Measurements from ENCODE around the gene DCAF6. TPM values are rescaled to one million over a fixed set of nuclear protein-coding genes. Genes with fewer than 3 reads are reported as not detected.

Gene DCAF6
- total RNA-seq, 1 donor from 2014 or later: 9.8 TPM

DNA sequence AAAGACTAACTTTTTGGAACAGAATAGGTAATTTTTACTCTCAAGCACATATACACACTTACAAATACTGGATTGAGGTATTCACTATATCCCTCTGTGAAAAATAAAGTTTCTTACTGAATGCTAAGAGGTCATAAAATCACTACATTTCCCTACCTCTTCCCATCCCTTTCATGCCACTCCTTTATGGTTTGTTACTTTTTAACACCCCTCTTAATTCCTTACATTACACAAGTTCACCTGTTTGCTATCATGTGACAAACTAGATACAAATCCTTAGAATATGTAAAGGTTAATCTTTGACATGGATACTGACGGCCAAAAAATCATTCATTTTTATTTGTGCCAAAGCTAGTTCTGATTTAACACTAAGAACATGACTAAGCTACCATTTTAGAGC is 6.8 kb upstream of the DCAF6 start:
- H3K4me1 ChIP-seq: peaks cover 0 to 17% of the 10 kb centered on the region in 2 donors
- no peaks in the 10 kb centered on the region for H3K27me3 ChIP-seq
- H3K36me3 ChIP-seq: no peaks in the 10 kb centered on the region
- no peak overlapping the region for H3K4me3 ChIP-seq
- H3K27ac ChIP-seq: no peak overlapping the region
- TF ChIP-seq, protein P1, sequence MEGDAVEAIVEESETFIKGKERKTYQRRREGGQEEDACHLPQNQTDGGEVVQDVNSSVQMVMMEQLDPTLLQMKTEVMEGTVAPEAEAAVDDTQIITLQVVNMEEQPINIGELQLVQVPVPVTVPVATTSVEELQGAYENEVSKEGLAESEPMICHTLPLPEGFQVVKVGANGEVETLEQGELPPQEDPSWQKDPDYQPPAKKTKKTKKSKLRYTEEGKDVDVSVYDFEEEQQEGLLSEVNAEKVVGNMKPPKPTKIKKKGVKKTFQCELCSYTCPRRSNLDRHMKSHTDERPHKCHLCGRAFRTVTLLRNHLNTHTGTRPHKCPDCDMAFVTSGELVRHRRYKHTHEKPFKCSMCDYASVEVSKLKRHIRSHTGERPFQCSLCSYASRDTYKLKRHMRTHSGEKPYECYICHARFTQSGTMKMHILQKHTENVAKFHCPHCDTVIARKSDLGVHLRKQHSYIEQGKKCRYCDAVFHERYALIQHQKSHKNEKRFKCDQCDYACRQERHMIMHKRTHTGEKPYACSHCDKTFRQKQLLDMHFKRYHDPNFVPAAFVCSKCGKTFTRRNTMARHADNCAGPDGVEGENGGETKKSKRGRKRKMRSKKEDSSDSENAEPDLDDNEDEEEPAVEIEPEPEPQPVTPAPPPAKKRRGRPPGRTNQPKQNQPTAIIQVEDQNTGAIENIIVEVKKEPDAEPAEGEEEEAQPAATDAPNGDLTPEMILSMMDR (IDR thresholded peaks at IDR 0.05): no peak
- DNase-seq (ENCODE audit: low spot score in 2 of 2): no peak
- no peaks in the 10 kb centered on the region for H3K9me3 ChIP-seq
- intact Hi-C loops (cut with DNase I): loop anchor here (10.0 kb wide), 2 partner anchors 155 to 1555 kb away; partner anchors contain the start of gene SLC19A2

DNA sequence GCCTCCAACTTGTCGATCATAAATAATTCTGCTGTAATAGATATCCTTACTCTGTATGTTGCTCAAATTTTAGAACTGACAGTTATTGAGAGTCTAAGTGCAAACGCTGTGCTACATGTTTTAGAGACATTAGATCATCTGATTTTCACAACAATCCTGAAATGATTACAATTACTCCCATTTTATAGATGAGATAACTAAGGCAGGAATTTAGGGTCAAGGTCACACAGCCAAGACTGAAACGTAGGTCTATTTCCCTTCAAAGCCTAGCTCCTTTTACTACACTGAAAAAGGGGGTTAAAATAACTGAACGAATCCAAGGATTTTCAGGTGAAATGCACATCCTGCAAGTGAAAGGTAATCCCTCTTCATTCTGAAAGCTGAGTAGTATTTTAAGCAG is 2.7 kb upstream of the DCAF6 start:
- intact Hi-C loops (cut with DNase I): loop anchor here (1.0 to 10.0 kb wide), 3 partner anchors 111 to 1551 kb away; partner anchors contain the start of gene SLC19A2
- H3K4me3 ChIP-seq: peak overlapping the region; percentile 91
- H3K36me3 ChIP-seq: no peaks in the 10 kb centered on the region
- no peaks in the 10 kb centered on the region for H3K27me3 ChIP-seq
- TF ChIP-seq, protein P1 (IDR thresholded peaks at IDR 0.05): no peak
- peaks cover 0 to 14% of the 10 kb centered on the region in 2 donors for H3K4me1 ChIP-seq
- H3K27ac ChIP-seq: peak overlapping the region; percentile 96 to 98
- no peak for DNase-seq (ENCODE audit: low spot score in 2 of 2)
- H3K9me3 ChIP-seq: no peaks in the 10 kb centered on the region

DNA sequence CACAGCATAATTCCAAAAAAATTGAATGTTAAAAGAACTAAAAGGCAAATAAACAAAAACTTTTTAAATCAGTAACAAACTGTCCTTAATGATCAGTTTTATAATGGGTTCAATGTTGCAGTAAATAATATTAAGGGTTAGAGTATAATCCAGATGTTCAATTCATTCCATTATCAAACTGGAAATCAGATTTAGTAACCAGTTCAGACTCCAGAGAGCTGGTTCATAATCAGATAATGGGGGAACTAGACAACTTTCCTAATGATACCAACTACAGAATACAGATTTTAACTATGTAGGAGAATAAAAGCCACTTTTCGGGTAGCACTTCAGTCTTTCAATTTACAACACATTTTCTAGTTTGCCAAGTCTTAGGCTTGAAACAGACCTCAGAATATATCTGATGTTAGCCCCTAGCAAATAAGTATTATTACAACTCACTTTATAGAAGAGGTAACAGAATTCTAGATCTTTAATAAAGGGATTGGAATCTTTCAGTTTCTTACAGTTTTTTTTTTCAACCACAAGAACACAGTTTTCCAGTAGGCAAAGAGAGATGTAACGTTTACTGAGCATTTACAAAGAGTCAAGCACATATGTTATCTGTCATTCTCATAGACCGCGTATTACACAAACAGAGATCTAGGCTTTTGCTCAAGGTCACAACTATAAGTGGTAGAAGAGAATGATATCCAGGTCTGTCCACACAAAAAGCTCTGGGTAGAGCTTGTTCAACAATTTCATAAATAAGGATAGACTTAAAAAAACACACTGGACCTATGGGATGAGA is 1.9 kb upstream of the DCAF6 start:
- H3K4me3 ChIP-seq: peak overlapping the region; percentile 91
- intact Hi-C loops (cut with DNase I): loop anchor here (5.0 to 10.0 kb wide), 3 partner anchors 150 to 1550 kb away; partner anchors contain the start of genes SFT2D2 and SLC19A2
- TF ChIP-seq, protein P1 (IDR thresholded peaks at IDR 0.05): no peak
- H3K27me3 ChIP-seq: no peaks in the 10 kb centered on the region
- no peaks in the 10 kb centered on the region for H3K9me3 ChIP-seq
- no peak for DNase-seq (ENCODE audit: low spot score in 2 of 2)
- H3K36me3 ChIP-seq: no peaks in the 10 kb centered on the region
- peak overlapping the region; percentile 96 to 98 for H3K27ac ChIP-seq
- H3K4me1 ChIP-seq: peaks cover 0 to 14% of the 10 kb centered on the region in 2 donors

DNA sequence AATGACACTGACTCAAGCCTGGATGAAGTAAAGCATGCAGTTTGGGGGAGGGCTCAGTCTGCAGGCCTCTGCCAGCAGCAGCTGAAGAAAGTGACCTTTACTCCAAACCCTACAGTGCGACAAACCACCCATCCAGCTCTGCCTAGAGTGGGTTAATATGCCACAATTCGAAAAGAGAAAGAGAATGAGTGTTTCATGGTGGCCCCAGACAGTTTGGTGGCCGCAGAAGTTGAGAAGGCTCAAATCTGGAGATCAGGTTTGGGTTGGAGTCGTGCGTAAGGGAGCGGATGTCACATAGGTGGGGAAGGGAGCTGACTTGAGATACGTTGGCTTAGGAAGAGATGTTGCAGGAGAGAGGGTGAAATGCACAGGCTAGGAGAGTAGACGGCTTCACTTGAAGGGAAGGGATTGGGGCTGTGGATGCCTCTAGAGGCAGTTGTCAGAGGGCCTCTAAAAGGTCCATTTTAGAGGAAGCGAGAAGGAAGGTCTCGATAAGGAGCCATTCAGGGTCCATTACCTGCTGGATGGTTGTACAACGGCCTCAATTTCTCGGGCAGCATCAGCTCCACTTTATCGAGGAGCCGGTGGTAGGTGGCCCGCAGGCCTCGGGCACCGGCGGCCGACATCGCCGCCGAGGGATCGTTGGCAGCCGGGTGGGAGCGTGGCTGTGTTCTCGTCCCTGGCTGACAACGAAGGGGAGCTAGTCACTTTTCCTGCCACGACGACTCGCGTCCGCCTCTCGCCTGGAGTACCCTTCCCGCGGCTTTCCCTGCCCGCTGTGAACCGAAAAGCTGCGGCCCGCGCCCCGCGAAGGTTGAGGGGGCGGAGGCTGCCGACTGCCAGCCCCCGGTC is 1.0 kb upstream of the DCAF6 start:
- no peaks in the 10 kb centered on the region for H3K27me3 ChIP-seq
- TF ChIP-seq, protein P1 (IDR thresholded peaks at IDR 0.05): no peak
- intact Hi-C loops (cut with DNase I): loop anchor here (1.0 to 10.0 kb wide), 8 partner anchors 37 to 1549 kb away; partner anchors contain the start of genes SFT2D2, SLC19A2 and TIPRL
- peak overlapping the region; percentile 96 to 98 for H3K27ac ChIP-seq
- DNase-seq (ENCODE audit: low spot score in 2 of 2): no peak
- peaks cover 0 to 14% of the 10 kb centered on the region in 2 donors for H3K4me1 ChIP-seq
- no peaks in the 10 kb centered on the region for H3K9me3 ChIP-seq
- H3K4me3 ChIP-seq: peak overlapping the region; percentile 91
- no peaks in the 10 kb centered on the region for H3K36me3 ChIP-seq

DNA sequence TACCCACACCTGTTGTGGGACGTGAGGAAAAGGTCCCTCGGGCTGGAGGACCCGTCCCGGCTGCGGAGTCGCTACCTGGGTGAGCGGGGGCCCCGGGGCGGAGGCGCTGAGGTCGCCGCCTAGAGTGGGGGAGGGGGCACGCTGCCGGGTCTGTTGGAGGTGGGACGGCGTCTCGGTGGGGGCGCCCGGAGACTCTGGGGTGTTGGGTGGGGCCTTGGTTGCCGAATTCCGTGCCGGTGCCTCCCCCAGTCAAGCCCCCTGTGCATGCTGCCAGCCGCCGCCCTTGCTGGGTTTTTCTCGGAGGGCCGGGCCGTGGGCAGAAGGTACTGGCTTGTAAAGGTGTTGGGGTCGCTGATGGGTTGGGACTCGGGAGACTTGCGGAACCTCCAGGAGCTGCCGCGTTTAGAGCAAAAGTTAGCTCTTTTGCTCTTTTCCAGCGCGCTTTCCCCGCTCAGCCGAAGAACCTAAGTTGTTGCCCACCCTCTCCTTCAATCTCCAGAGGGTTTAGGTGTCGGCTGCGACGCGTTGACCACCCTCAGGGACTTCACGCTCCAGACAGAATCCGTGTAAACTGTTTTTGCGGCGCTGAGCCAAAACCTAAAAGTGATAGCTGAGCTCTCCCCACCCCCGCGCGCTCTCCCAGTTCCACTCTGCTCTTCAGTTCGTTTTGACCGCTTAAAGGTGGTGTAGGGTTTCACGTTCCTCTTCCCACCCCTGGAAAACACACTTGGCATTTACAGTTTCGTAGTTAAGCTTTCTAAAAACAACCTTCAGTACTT is 636 bp downstream of the DCAF6 start, which contains the start of gene MPC2:
MPC2 (minus strand) TSS at position 143 of the 779 bp plus-strand sequence. CDS start 1,231 bp downstream, outside the sequence.
- no peaks in the 10 kb centered on the region for H3K36me3 ChIP-seq
- peak within 1 kb of the TSS; percentile 96 to 98 for H3K27ac ChIP-seq
- peaks cover 0 to 14% of the 10 kb centered on the region in 2 donors for H3K4me1 ChIP-seq
- TF ChIP-seq, protein P1 (IDR thresholded peaks at IDR 0.05): no peak
- no peaks in the 10 kb centered on the region for H3K9me3 ChIP-seq
- intact Hi-C loops (cut with DNase I): loop anchor here (1.0 to 10.0 kb wide), 8 partner anchors 38 to 1548 kb away; partner anchors contain the start of genes SFT2D2, SLC19A2 and TIPRL
- no peaks in the 10 kb centered on the region for H3K27me3 ChIP-seq
- peak; percentile 20 to 82 for DNase-seq (ENCODE audit: low spot score in 2 of 2)
- H3K4me3 ChIP-seq: peak within 1 kb of the TSS; percentile 91
